D721Med (cell line): ENCODE data around the gene FBXW12.

Source experiments
- DNase-seq: peaks from one replicate; pipeline ENCODE4 v3.0.0; 2011; ENCODE audit warnings: low spot score; ENCODE audit not compliant: insufficient read length
- FAIRE-seq: peaks from 2 replicates; lab custom pipeline; 2011; peaks lifted over from hg19 to GRCh38; lab: Jason Lieb, UNC
- CTCF ChIP-seq: IDR thresholded peaks from 2 replicates; pipeline ENCODE4 v1.5.1; 2012; ENCODE audit warnings: mild to moderate bottlenecking, control low read depth; ENCODE audit not compliant: insufficient read depth; ENCODE audit errors: missing control alignments

The FBXW12 gene

GRCh38 chr3:48434591-48435222 lies 62.7 kb downstream of the FBXW12 start:
- DNase-seq, result no peak
- no peak for FAIRE-seq
- TF ChIP-seq CTCF, result no peak

GRCh38 chr3:48435223-48435595 lies 63.2 kb downstream of the FBXW12 start:
- no peak for DNase-seq

GRCh38 chr3:48435774-48436476 lies 63.9 kb downstream of the FBXW12 start:
- FAIRE-seq, result peak; percentile 11
- TF ChIP-seq CTCF, result peak; percentile 100
- DNase-seq, result peak; percentile 95

More at GRCh38 chr3:48435223-48435595, 63.2 kb downstream of the FBXW12 start:
- FAIRE-seq, result no peak
- TF ChIP-seq CTCF, result no peak

GRCh38 chr3:48436477-48436787 lies 64.4 kb downstream of the FBXW12 start:
- TF ChIP-seq CTCF, result no peak
- no peak for FAIRE-seq
- DNase-seq, result no peak

GRCh38 chr3:48436855-48437254 lies 64.8 kb downstream of the FBXW12 start:
- FAIRE-seq, result no peak
- TF ChIP-seq CTCF, result no peak
- no peak for DNase-seq

- FAIRE-seq, result no peak
- DNase-seq, result no peak
- no peak for TF ChIP-seq CTCF
Observed at GRCh38 chr3:48437812-48438211, 65.8 kb downstream of the FBXW12 start.
